Renal pelvis (tissue), 12 donors: Measurements from ENCODE around the gene FAN1. TPM values are rescaled to one million over a fixed set of nuclear protein-coding genes. Genes with fewer than 3 reads are reported as not detected.
"Not testable (repeated sequence)": the region's sequence is repeated elsewhere in the genome, so short reads cannot be mapped to it uniquely, and the experiment has no call there.

ENCODE experiments used
- DNase-seq: peaks from one replicate; pipeline ENCODE4 v3.0.0-alpha.2; 2013
- long read RNA-seq, 16 experiments: transcript quantifications; one replicate each; lab custom pipeline, GENCODE V29; 2026
- polyA plus RNA-seq, 3 donors: library from polyadenylated mRNA; unstranded; fragments of 120-200 nt; gene quantifications; one replicate each; pipeline ENCODE4 v1.2.1, GENCODE V29; 2013; ENCODE audit not compliant: insufficient read length in 3 of 3

The FAN1 gene
- polyA plus RNA-seq = 10 to 100 TPM; 26.7 to 47.3 (median 41.6) TPM
- long read RNA-seq, donor 1, partial matches to known transcripts = 5 of 5 reads
- long read RNA-seq, donor 1, other reads (novel, unspliced or antisense) = 0 of 5 reads
- long read RNA-seq, donor 2, full-length matches to known transcripts = 3 of 88 reads
- long read RNA-seq, donor 2, partial matches to known transcripts = 85 of 88 reads
- long read RNA-seq, donor 2, other reads (novel, unspliced or antisense) = 0 of 88 reads
- long read RNA-seq, donor 3, partial matches to known transcripts = 14 of 15 reads
- long read RNA-seq, donor 3, other reads (novel, unspliced or antisense) = 0 of 15 reads
- long read RNA-seq, donor 4, full-length matches to known transcripts = 1 of 9 reads
- long read RNA-seq, donor 4, partial matches to known transcripts = 8 of 9 reads
- long read RNA-seq, donor 4, other reads (novel, unspliced or antisense) = 0 of 9 reads
- long read RNA-seq, donor 5 = 0 reads
- long read RNA-seq, donor 6, partial matches to known transcripts = 27 of 38 reads
- long read RNA-seq, donor 6, other reads (novel, unspliced or antisense) = 9 of 38 reads
- long read RNA-seq, donor 7, partial matches to known transcripts = 5 of 7 reads
- long read RNA-seq, donor 7, other reads (novel, unspliced or antisense) = 0 of 7 reads
- long read RNA-seq, donor 8 = 0 reads
- long read RNA-seq, donor 9, full-length matches to known transcripts = 4 of 16 reads
- long read RNA-seq, donor 9, partial matches to known transcripts = 12 of 16 reads
- long read RNA-seq, donor 9, other reads (novel, unspliced or antisense) = 0 of 16 reads
- long read RNA-seq, donor 10, full-length matches to known transcripts = 5 of 32 reads
- long read RNA-seq, donor 10, partial matches to known transcripts = 27 of 32 reads
- long read RNA-seq, donor 10, other reads (novel, unspliced or antisense) = 0 of 32 reads
- long read RNA-seq, donor 11, full-length matches to known transcripts = 3 of 3 reads
- long read RNA-seq, donor 11, partial matches to known transcripts = 0 of 3 reads
- long read RNA-seq, donor 11, other reads (novel, unspliced or antisense) = 0 of 3 reads
- long read RNA-seq, donor 12, full-length matches to known transcripts = 1 of 44 reads
- long read RNA-seq, donor 12, partial matches to known transcripts = 38 of 44 reads
- long read RNA-seq, donor 12, other reads (novel, unspliced or antisense) = 5 of 44 reads
- long read RNA-seq, donor 13, partial matches to known transcripts = 0 of 3 reads
- long read RNA-seq, donor 13, other reads (novel, unspliced or antisense) = 0 of 3 reads
- long read RNA-seq, donor 14 = 0 reads
- long read RNA-seq, donor 15 = 0 reads
- long read RNA-seq, donor 16, partial matches to known transcripts = 12 of 15 reads
- long read RNA-seq, donor 16, other reads (novel, unspliced or antisense) = 0 of 15 reads

GRCh38 chr15:30903497-30904187 lies at the start of gene FAN1:
Gene FAN1 (plus strand): TSS chr15:30903915. CDS start chr15:30904664, 749 bp downstream.
- DNase-seq = peak; percentile 89

DNA sequence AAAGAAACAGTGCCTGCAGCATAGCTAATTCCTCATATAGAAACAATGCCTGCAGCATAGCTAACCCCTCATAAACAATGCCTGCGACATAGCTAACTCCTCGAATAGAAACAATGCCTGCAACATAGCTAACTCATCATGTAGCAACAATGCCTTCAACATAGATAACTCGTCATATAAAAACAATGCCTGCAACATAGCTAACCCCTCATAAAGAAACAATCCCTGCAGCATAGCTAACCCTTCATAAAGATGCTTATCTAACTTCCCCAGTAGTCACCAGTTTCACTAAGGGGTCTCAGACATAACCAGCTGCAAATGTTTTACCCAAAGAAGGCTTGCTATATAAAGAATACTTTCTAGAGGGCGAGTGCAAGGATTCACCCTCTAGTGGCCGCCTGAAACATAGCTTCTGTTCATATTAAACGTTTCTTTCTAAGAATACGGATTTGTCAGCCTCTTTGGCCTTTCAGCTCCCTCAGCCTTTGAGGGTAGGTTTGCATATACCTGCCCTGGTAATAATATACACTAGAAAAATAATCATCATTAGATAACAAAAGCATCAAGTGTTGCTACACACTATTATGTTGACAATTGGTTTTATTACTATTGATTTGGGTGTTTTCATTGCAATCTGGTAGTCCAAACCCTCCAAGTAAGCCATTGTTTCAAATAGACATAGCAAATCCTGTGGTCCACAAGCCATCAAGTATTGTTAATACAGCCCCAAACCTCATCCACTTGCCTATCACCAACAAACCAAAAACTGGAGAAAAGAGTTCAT lies 44.4 kb upstream of the FAN1 start:
- peak; percentile 8 for DNase-seq

- no peak for DNase-seq
These were observed 38.5 kb upstream of the FAN1 start for GRCh38 chr15:30865257-30865656.

- DNase-seq = no peak
These were observed 33.0 kb upstream of the FAN1 start for GRCh38 chr15:30870681-30871080.

- no peak for DNase-seq
These were observed 31.4 kb upstream of the FAN1 start for GRCh38 chr15:30872341-30872748.

DNA sequence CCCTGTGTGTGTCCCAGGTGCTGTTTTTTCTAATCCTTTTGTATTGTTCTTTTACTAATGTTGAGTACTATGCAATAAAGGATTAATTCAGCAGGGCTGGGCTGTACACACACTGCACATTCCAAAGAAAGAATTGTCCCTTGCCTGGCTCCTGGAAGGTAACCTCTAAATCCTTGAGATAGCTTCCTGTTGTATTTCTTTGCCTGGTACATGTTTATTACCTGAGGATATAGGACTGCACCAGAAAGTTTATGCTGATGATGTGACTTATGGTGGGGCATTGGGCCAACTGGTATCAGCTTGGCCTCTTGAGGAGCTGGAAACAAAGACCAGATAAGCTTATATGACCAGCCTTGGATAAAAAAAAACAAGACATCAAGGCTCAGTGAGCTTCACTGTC lies 26.6 kb upstream of the FAN1 start:
- no peak for DNase-seq

DNA sequence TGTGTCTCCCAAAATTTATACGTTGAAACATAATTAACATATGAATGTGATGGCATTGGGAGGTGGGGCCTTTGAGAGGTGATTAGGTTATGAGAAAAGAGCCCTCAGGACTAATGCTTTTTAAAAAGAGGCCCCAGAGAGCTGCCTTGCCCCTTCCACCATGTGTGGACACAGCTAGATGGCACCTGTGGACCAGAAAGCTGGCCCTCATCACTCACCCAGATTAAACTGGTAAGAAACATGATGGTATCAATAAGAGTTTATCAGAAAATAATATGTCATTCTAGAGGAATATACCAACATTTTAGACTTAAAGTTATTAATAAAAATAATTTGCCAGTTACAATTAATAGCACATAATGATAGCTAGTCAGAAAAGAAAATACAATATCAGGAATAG lies 25.2 kb upstream of the FAN1 start:
- no peak for DNase-seq

- DNase-seq = no peak
These were observed 20.8 kb upstream of the FAN1 start for GRCh38 chr15:30882849-30883433.

GRCh38 chr15:30883666-30884065 lies 20.0 kb upstream of the FAN1 start:
- DNase-seq = not testable (repeated sequence)

DNA sequence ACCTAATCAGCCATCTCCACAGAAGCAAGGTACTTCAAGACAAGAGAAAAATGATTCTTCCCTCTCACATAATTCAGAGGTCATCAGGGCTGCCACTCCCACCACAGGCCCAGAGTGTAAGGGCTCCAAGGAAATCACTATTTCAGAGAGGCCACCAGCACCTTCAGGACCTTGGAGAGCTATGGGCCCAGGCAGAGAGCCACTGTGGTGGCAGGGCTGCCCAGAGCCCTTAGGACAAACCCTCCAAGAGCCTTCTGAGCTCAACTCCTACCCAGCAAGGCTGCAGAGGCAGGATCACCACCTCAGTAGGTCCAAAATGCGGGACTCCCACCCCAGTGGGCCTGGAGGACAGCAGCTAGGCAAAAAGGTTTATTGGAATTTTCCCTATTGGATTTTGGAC lies 17.9 kb upstream of the FAN1 start:
- no peak for DNase-seq

DNA sequence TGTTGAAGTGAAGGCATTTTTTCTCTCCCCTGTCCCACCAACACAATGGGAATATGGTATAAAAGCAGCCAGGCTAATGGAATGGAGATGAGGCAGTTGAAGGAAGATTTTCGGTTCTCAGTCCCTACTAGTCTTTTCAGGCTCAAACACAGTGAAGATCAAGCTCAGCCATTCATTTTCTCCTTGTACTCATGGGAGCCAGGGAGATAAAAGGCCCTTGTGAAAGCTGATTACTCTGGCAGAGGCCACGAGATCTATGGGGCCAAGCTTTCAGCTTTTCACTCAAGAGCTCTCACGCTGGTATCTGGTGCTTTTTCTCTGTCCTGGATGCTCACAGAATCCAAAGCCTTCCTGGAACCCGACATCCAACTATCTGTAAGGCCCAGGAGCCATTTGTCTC lies 14.5 kb upstream of the FAN1 start:
- DNase-seq = no peak

DNA sequence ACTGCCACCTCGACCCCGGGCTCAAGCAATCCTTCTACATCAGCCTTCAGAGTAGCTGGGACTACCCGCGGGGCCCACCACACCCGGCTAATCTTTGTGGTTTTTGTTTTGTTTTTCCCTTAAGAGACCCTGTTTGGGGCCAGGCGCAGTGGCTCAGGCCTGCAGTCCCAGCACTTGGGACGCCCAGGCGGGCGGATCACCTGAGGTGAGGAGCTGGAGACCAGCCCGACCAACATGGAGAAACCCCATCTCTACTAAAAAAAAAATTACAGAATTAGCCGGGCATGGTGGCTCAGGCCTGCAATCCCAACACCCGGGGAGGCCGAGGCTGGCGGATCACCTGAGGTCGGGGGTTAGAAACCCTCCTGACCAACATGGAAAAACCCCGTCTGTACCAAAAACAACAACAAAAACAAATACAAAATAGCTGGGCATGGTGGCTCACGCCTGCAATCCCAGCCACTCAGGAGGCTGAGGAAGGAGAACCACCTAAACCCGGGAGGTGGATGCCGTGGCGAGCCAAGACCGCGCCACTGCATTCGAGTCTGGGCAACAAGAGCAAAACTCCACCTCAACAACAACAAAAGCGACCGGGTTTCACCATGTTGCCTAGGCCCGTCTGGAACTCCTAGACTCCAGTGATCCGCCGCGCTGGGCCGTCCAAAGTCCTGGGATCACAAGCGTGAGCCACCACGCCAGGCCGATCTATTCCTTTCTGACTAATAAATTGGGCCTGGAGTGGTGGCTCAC lies 8.1 kb upstream of the FAN1 start:
- no peak for DNase-seq

GRCh38 chr15:30896211-30896606 lies 7.5 kb upstream of the FAN1 start:
- no peak for DNase-seq

GRCh38 chr15:30901889-30902288 lies 1.8 kb upstream of the FAN1 start:
- no peak for DNase-seq

GRCh38 chr15:30904812-30905211 lies 1.1 kb downstream of the FAN1 start:
- no peak for DNase-seq

DNA sequence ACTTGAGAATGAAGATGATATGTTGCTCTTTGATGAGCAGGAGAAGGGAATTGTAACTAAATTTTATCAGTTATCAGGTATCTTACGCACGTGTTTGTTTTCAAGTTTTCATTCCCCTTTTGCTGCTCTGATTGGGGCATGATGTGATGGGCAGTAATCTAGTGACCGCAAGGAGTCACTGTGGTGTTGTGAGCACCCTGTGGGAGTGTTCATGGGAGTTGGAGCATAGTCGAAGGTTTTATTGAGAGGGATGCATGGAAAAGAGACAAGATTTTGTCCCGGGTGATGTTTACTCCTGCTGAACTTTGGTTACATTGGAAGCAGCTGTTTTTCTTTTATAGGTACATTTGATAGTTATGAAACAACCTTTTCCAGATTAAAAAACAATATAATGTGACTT lies 2.1 kb downstream of the FAN1 start:
- no peak for DNase-seq

DNA sequence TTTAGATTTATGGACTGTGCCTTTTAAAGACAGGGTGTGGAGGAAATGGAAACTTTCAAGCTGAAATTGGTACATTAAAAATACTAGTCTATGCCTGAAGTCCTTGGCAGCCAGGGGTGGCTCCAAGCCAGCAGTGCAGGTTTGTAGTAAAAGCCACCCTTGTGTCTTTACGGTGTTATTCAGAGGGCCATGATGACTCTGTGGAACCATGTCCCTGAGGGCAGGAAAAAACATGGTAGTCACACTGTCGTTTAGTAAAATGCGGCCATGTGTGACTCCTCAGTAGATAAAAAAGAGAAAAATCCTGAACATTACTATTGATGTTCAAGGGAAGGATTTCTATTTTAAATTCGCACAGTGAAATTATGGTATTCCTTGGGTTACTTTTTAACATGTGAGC lies 2.7 kb downstream of the FAN1 start:
- no peak for DNase-seq

DNA sequence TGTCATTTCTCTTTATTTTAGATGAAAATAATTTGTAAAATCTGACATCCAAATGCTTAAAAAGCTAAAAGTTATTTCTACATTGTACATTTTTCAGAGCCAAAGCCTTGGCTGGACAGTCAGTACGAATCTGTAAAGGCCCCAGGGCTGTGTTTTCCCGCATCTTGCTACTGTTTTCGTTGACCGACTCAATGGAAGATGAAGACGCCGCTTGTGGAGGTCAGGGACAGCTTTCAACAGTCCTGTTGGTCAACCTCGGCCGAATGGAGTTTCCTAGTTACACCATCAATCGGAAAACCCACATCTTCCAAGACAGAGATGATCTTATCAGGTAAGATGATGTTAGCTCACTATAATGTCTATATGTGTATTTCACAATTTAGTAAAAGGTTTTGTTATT lies 10.0 kb downstream of the FAN1 start:
- no peak for DNase-seq

DNA sequence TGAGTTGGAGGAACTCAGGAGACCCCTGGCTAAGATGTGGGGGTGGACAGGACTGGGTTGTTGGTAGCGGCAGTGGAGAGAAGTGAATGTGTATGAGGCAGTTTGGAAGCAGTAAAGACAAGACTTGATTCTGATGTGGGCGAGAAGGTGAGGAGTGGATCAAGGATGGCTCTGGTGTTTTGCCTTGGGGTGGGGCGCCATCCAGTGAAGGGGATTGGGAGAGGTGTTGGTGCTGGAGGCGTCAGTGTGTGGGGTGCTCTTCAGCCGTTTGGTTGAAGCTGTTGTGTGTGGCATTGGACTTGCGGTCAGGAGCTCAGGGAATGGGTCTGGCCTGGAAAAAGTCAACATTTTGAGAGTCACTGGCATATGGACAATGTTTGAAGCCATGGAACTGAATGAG lies 13.3 kb downstream of the FAN1 start:
- no peak for DNase-seq
